Measurements from ENCODE around the gene ZSWIM8.
"Not testable (repeated sequence)": the region's sequence is repeated elsewhere in the genome, so short reads cannot be mapped to it uniquely, and the experiment has no call there.

The ZSWIM8 gene

GRCh38 chr10:73816917-73817729 lies 31.7 kb downstream of the ZSWIM8 start:
- DNase-seq (ENCODE audit: low read depth) = no peak

DNA sequence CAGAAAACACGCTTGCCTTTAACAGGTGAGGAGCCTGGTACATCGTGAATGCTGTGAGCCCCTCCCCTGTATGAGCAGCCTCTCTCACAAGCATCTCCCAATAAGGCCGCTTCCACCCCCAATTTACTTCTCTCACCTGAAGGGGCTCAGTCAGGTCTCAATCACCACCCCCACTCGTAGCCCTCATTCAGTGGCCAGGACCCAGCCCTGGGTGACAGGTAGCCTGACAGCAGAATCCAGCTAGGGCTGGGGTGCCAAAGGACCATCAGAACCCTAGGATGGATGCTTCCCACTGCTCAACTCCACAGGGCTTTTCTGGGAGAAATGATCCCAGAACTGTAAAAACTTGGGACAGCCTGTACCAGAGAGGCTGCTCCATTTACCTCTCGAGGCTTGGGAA lies 32.4 kb downstream of the ZSWIM8 start:
- no peak for DNase-seq (ENCODE audit: low read depth)

GRCh38 chr10:73818402-73818801 lies 33.0 kb downstream of the ZSWIM8 start:
- DNase-seq (ENCODE audit: low read depth) = no peak

- DNase-seq (ENCODE audit: low read depth) = no peak
These were observed 33.7 kb downstream of the ZSWIM8 start for GRCh38 chr10:73819081-73819480.

GRCh38 chr10:73819513-73820093 lies 34.2 kb downstream of the ZSWIM8 start:
- DNase-seq (ENCODE audit: low read depth) = no peak

- no peak for DNase-seq (ENCODE audit: low read depth)
These were observed 38.0 kb downstream of the ZSWIM8 start for GRCh38 chr10:73823391-73823790.

DNA sequence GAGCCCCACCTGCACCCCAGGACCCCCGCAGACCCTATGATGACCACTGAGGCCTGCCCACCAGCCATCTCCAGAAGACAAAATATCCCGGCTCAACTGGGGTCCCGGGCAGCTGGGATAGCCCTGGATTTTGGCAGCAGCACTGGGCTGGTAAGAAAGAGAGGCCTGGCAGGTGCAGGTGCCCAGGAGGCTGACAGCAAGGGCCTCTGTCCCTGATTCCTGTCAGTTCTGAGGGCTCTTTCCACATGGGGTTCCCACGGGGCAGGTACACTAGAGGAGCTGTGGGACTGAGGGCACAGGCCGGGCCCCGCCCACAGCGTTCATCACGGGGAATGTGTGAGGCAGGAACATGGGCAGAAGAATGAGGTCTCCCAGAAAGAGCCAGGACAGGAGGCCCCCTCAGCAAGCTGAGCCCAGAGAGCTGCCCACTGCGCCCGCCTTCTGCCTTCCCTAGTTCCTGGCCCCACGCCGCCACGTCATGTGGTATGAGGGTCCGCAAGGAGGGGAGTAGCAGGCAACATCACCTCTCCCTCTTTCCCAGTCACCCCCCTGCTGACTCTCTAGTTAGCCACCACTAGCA lies 38.8 kb downstream of the ZSWIM8 start:
- DNase-seq (ENCODE audit: low read depth) = no peak

DNA sequence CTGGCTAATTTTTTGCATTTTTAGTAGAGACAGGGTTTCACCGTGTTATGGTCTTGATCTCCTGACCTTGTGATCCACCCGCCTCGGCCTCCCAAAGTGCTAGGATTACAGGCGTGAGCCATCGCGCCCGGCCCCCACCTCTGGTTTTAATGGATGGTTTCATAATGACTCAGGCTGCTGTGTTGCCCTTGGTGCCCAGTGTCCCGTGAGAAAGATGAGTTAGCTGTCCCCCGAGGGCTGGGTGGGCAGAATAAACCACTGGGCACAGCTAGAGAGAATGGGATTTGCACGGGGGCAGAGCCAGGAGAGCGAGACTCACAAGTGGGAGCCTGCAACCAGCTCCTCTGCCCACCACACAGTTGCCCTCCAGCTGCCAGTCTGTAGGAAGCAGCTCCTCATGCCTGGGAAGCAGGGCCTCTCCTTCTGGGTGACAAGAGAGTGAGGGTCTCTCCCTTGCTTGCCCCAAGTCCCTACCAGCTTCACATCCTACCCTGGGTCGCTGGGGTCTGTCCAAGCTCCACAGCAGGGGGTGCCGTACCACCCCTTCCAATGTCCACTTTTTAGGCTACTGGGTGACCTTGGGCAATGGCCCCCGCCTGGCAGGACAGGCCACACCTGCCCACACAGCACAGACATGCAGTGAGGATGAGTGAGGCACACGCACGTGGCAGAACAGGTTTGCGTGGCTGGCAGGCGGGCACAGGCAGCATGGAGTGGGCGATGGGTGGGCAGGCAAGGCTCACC lies 42.1 kb downstream of the ZSWIM8 start:
- DNase-seq (ENCODE audit: low read depth) = no peak

DNA sequence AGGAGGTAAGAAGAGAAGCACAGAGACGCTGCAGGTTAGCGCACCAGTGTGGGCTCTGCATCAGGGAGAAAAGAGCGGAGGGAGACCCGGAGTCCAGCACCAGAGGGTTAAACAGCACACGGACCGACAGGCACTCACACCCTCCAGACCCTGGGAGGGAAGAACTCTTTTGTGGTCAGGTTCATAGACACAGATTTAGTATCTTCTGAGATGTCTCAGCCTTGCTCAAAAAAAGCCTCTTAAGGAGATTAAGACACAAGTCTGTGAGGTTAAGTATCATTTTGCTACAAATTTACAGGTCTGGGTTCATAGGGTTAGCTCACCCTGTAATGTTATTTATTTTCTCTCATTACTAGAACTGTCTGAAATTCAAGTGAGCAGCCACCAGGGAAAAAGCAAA lies 42.8 kb downstream of the ZSWIM8 start:
- DNase-seq (ENCODE audit: low read depth) = no peak

GRCh38 chr10:73829090-73829489 lies 43.7 kb downstream of the ZSWIM8 start:
- not testable (repeated sequence) for DNase-seq (ENCODE audit: low read depth)

- no peak for DNase-seq (ENCODE audit: low read depth)
These were observed 51.1 kb downstream of the ZSWIM8 start for GRCh38 chr10:73836427-73836980.

DNA sequence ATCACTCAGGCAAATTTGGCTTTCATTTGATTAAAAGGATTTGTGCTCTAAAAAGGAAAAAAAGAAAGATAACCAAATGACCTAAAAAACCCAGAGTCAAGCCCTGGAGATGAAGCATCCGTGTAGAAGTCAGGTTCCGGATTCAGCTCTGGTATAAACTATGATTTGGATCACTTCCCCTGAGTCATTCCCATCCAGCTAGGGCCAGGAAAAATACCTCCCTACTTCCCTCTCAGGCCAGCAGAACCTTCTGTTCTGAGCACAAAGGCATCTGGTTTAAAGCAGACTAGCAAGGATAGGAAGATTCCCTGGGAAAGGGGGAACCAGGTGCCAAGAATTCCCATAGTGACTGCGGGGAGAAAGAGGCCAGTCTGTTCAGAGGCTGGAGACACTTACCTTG lies 51.7 kb downstream of the ZSWIM8 start:
- no peak for DNase-seq (ENCODE audit: low read depth)

DNA sequence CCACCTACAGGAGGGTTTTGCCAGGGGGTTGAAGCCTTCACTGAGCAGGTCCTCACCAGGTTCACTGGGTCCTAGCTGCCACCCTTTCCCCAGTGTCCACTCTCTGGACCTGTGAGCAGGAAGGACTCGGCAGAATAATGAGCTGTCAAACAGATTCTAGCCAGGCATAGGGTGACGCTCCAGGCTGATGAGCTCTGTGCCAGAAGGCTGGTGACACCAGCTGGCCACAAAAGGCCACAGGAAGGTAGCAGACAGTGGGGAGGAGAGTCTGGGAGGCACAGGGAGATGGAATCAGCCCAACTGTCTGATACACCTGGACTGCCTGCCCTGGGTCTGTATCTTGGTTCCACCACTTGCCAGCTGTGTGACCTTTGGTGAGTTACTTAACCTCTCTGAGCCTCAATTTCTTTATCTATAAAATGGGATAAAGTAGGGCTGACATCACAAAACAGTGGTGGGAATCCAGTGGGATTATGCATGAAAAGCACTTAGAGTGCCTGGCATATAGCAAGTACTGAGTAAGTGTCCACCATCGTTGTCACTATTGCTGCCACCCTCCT lies 52.7 kb downstream of the ZSWIM8 start:
- no peak for DNase-seq (ENCODE audit: low read depth)

- DNase-seq (ENCODE audit: low read depth) = no peak
These were observed 53.4 kb downstream of the ZSWIM8 start for GRCh38 chr10:73838827-73839226.

DNA sequence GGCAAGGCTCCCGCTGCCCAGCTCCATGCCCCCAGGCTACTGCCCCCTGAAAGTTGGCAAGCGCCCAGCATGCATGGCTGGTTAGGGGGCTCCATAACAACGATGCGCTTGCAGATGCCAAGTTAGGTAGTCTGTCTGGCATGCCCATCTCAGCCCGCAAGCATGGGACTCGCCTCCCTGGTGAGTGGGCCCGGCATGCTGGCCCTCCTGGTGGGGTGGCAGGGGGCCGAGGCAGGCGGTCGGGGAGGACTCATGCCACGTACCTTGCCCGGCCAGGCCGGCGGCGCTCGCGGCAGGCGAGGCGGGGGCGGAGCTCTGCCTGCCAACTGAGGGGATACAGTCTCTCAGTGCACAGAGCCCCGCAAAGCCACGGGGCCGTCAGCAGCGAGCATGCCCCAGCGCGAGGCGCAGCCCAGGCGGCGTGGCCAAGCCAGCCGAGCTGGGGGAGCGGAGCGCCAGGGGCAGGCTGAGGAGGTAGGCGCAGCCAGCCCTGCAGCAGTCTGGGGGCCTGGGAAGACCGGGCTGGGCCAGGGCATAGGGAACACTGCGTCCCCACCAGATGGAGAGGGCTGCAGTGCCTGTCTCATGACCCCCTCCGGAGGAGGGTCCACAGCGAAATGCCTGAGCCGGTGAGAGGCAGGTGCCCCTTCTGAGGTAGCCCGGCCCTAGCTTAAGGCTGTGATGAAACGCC lies 54.0 kb downstream of the ZSWIM8 start:
- DNase-seq (ENCODE audit: low read depth) = no peak

- no peak for DNase-seq (ENCODE audit: low read depth)
These were observed 54.6 kb downstream of the ZSWIM8 start for GRCh38 chr10:73840056-73840402.

GRCh38 chr10:73840403-73841060 lies 55.1 kb downstream of the ZSWIM8 start:
- no peak for DNase-seq (ENCODE audit: low read depth)

- DNase-seq (ENCODE audit: low read depth) = no peak
These were observed 55.6 kb downstream of the ZSWIM8 start for GRCh38 chr10:73841061-73841421.

- no peak for DNase-seq (ENCODE audit: low read depth)
These were observed 56.3 kb downstream of the ZSWIM8 start for GRCh38 chr10:73841526-73842285.

- DNase-seq (ENCODE audit: low read depth) = no peak
These were observed 56.9 kb downstream of the ZSWIM8 start for GRCh38 chr10:73842349-73842748.

All from activated T-cell treated with anti-CD3 and anti-CD28 coated beads for 24 hours (primary cell).